H9 (cell line): ENCODE data around the gene CNN3. TPM values are rescaled to one million over a fixed set of nuclear protein-coding genes. Genes with fewer than 3 reads are reported as not detected.

ENCODE experiments used
- DNase-seq: peaks from one replicate; pipeline ENCODE4 v3.0.0-alpha.2; 2017
- H2AFZ ChIP-seq: one replicate; pipeline ENCODE4 v1.6.1; 2013; ENCODE audit warnings: mild to moderate bottlenecking, low read length, control low read depth, moderate library complexity
- H2AK5ac ChIP-seq: 2 replicates; pipeline ENCODE4 v1.6.1; 2013; ENCODE audit warnings: low read length, control low read depth, mixed read lengths; ENCODE audit not compliant: insufficient read length
- H2BK120ac ChIP-seq: one replicate; pipeline ENCODE4 v1.6.1; 2013; ENCODE audit warnings: low read depth, mild to moderate bottlenecking, low read length, control low read depth, inconsistent platforms; ENCODE audit not compliant: poor library complexity, severe bottlenecking
- H2BK12ac ChIP-seq: 2 replicates; pipeline ENCODE4 v1.6.1; 2013; ENCODE audit warnings: low read length, control low read depth, mixed read lengths, low read depth; ENCODE audit not compliant: insufficient read length
- H2BK15ac ChIP-seq: 2 replicates; pipeline ENCODE4 v1.6.1; 2013; ENCODE audit warnings: low read depth, low read length, control low read depth
- H2BK20ac ChIP-seq: one replicate; pipeline ENCODE4 v1.6.1; 2013; ENCODE audit warnings: low read depth, mild to moderate bottlenecking, low read length, control low read depth, inconsistent platforms; ENCODE audit not compliant: poor library complexity, severe bottlenecking
- H2BK5ac ChIP-seq: 2 replicates; pipeline ENCODE4 v1.6.1; 2013; ENCODE audit warnings: low read length, control low read depth, mixed read lengths; ENCODE audit not compliant: insufficient read length
- H3K14ac ChIP-seq: 2 replicates; pipeline ENCODE4 v1.6.1; 2013; ENCODE audit warnings: low read length, control low read depth; ENCODE audit not compliant: insufficient read depth
- H3K18ac ChIP-seq: 2 replicates; pipeline ENCODE4 v1.6.1; 2013; ENCODE audit warnings: low read depth, mild to moderate bottlenecking, mixed read lengths, low read length, control low read depth; ENCODE audit not compliant: insufficient read length
- H3K23ac ChIP-seq: 2 replicates; pipeline ENCODE4 v1.6.1; 2013; ENCODE audit warnings: low read length, control low read depth, mixed read lengths, low read depth; ENCODE audit not compliant: insufficient read length
- H3K23me2 ChIP-seq: 2 replicates; pipeline ENCODE4 v1.6.1; 2013; ENCODE audit warnings: low read depth, mild to moderate bottlenecking, mixed read lengths, low read length, control low read depth; ENCODE audit not compliant: insufficient read length, poor library complexity, severe bottlenecking
- H3K27ac ChIP-seq: 2 replicates; pipeline ENCODE4 v1.5.1; 2013; ENCODE audit warnings: low read length, control low read depth, mixed read lengths, low read depth; ENCODE audit not compliant: insufficient read length
- H3K27me3 ChIP-seq: 2 replicates; pipeline ENCODE4 v1.6.1; 2013; ENCODE audit warnings: low read length, control low read depth, inconsistent platforms; ENCODE audit not compliant: insufficient read depth
- H3K4ac ChIP-seq: 2 replicates; pipeline ENCODE4 v1.6.1; 2013; ENCODE audit warnings: low read depth, mild to moderate bottlenecking, control low read depth, inconsistent platforms, low read length, moderate library complexity
- H3K4me1 ChIP-seq: 2 replicates; pipeline ENCODE4 v1.6.1; 2013; ENCODE audit warnings: low read length, control low read depth, inconsistent platforms; ENCODE audit not compliant: insufficient read depth
- H3K4me2 ChIP-seq: 2 replicates; pipeline ENCODE4 v1.6.1; 2013; ENCODE audit warnings: low read length, control low read depth, mixed read lengths; ENCODE audit not compliant: insufficient read length, insufficient read depth
- H3K56ac ChIP-seq: 2 replicates; pipeline ENCODE4 v1.6.1; 2013; ENCODE audit warnings: low read depth, mild to moderate bottlenecking, mixed read lengths, low read length, control low read depth; ENCODE audit not compliant: insufficient read length
- H3K79me1 ChIP-seq: 2 replicates; pipeline ENCODE4 v1.6.1; 2013; ENCODE audit warnings: low read depth, mild to moderate bottlenecking, moderate library complexity, low read length, control low read depth, inconsistent platforms; ENCODE audit not compliant: insufficient read depth, poor library complexity, severe bottlenecking
- H3K79me2 ChIP-seq: 2 replicates; pipeline ENCODE4 v1.6.1; 2013; ENCODE audit warnings: low read length, control low read depth, inconsistent platforms; ENCODE audit not compliant: insufficient read depth
- H3K9ac ChIP-seq: 2 replicates; pipeline ENCODE4 v1.6.1; 2013; ENCODE audit warnings: low read length, control low read depth, mixed read lengths; ENCODE audit not compliant: insufficient read length; ENCODE audit errors: extremely low read depth
- H3K9me3 ChIP-seq: one replicate; pipeline ENCODE4 v1.6.1; 2013; ENCODE audit warnings: low read depth, low read length, inconsistent platforms; ENCODE audit not compliant: control insufficient read depth
- H3T11ph ChIP-seq: one replicate; pipeline ENCODE4 v1.6.1; 2013; ENCODE audit warnings: mild to moderate bottlenecking, low read length, control low read depth, inconsistent platforms
- H4K20me1 ChIP-seq: one replicate; pipeline ENCODE4 v1.6.1; 2013; ENCODE audit not compliant: control insufficient read depth, insufficient read length, insufficient read depth
- H4K5ac ChIP-seq: 2 replicates; pipeline ENCODE4 v1.6.1; 2013; ENCODE audit warnings: low read depth, mild to moderate bottlenecking, mixed read lengths, low read length, control low read depth; ENCODE audit not compliant: insufficient read length
- H4K8ac ChIP-seq: replicated peaks from 2 replicates; pipeline ENCODE4 v1.6.1; 2013; ENCODE audit warnings: low read length, control low read depth, mixed read lengths, low read depth; ENCODE audit not compliant: insufficient read length
- H4K91ac ChIP-seq: 2 replicates; pipeline ENCODE4 v1.6.1; 2013; ENCODE audit warnings: low read depth, mild to moderate bottlenecking, moderate library complexity, mixed read lengths, low read length, control low read depth; ENCODE audit not compliant: insufficient read length
- H3K27ac Mint-ChIP-seq, 3 experiments: 2 replicates in 2 of 3; 3 replicates in 1 of 3; pipeline ENCODE4 v1.8.0; 2020 to 2021; ENCODE audit warnings: mixed read lengths in 3 of 3, mild to moderate bottlenecking in 1 of 3, moderate library complexity in 1 of 3
- H3K27me3 Mint-ChIP-seq: 2 replicates; pipeline ENCODE4 v1.8.0; 2021; ENCODE audit warnings: low read depth, mild to moderate bottlenecking, moderate library complexity, mixed read lengths
- H3K36me3 Mint-ChIP-seq, 3 experiments: 2 replicates in 2 of 3; 3 replicates in 1 of 3; pipeline ENCODE4 v1.8.0; 2020 to 2021; ENCODE audit warnings: low read depth in 3 of 3, mixed read lengths in 3 of 3; ENCODE audit not compliant: insufficient read depth in 1 of 3
- H3K4me1 Mint-ChIP-seq, 2 experiments: 2 replicates each; pipeline ENCODE4 v1.8.0; 2020; ENCODE audit warnings: mixed read lengths in 2 of 2
- H3K4me3 Mint-ChIP-seq, 2 experiments: 2 replicates in 1 of 2; 3 replicates in 1 of 2; pipeline ENCODE4 v1.8.0; 2020 to 2021; ENCODE audit warnings: mild to moderate bottlenecking in 2 of 2, mixed read lengths in 2 of 2, moderate library complexity in 1 of 2
- H3K9me3 Mint-ChIP-seq, 2 experiments: 2 replicates in 1 of 2; 3 replicates in 1 of 2; pipeline ENCODE4 v1.8.0; 2020; ENCODE audit warnings: mild to moderate bottlenecking in 2 of 2, mixed read lengths in 2 of 2, moderate library complexity in 1 of 2
- CTCF ChIP-seq: fragments of 200-600 bp; sonication (generic); conservative IDR thresholded peaks from 3 replicates; pipeline ENCODE4 v1.8.0; 2021; ENCODE audit warnings: antibody characterized with exemption, mild to moderate bottlenecking
- WGBS: extraction: QIAGEN DNeasy Blood & Tissue Kit; methylation state at CpG from one replicate; pipeline ENCODE4 v1.1.7; 2013; ENCODE audit warnings: missing lambda C conversion rate, low lambda C conversion rate, mixed read lengths; ENCODE audit not compliant: insufficient read length; ENCODE audit errors: extremely low coverage; 5-methylcytosine and 5-hydroxymethylcytosine counted together
- total RNA-seq: library from RNA; stranded (reverse); gene quantifications from 2 replicates; pipeline ENCODE4 v1.2.1, GENCODE V29; 2021

Gene CNN3
- total RNA-seq, 1 experiment from 2014 or later = 279 TPM

- Histone ChIP-seq H3K27ac (no peak overlapping the region), H3K23me2 (no peaks in the 10 kb centered on the region), H2BK20ac (no peak overlapping the region), H3K79me1 (no peaks in the 10 kb centered on the region), H3K79me2 (no peaks in the 10 kb centered on the region), H3K9ac (no peak overlapping the region), H3K4me2 (no peak overlapping the region), H3K14ac (no peak overlapping the region), H3K9me3 (no peaks in the 10 kb centered on the region), H3K4ac (no peak overlapping the region), H3T11ph (no peak overlapping the region), H4K5ac (no peak overlapping the region), H3K4me1 (peaks cover 3% of the 10 kb centered on the region; the same call in 1 of the 2 replicates), H2BK5ac (no peak overlapping the region), H2AFZ (no peak overlapping the region), H2BK120ac (no peak overlapping the region), H4K8ac (no peak overlapping the region), H2BK15ac (no peak overlapping the region), H3K18ac (no peak overlapping the region), H2BK12ac (no peak overlapping the region), H2AK5ac (no peak overlapping the region), H3K56ac (no peak overlapping the region), H4K20me1 (no peaks in the 10 kb centered on the region), H3K23ac (no peak overlapping the region), H4K91ac (no peak overlapping the region), H3K27me3 (no peaks in the 10 kb centered on the region)
- H3K36me3 Mint-ChIP-seq = peaks cover 0 to 4% (median 0%) of the 10 kb centered on the region in 3 experiments; a peak in 1 of 7 replicates
- H3K4me1 Mint-ChIP-seq = peaks cover 14 to 16% of the 10 kb centered on the region in 2 experiments
- no peaks in the 10 kb centered on the region for H3K27me3 Mint-ChIP-seq
- H3K4me3 Mint-ChIP-seq = no peak overlapping the region
- no peak overlapping the region for H3K27ac Mint-ChIP-seq
- H3K9me3 Mint-ChIP-seq = no peaks in the 10 kb centered on the region
- WGBS = no CpG with 5 or more reads among the region's 2 CpGs
- TF ChIP-seq CTCF = no peak
- DNase-seq = no peak
Measured at GRCh38 chr1:94951046-94951445, 24.1 kb upstream of the CNN3 start.
